Spleen (tissue), 13 donors: Measurements from ENCODE around the gene ERICH3. TPM values are rescaled to one million over a fixed set of nuclear protein-coding genes. Genes with fewer than 3 reads are reported as not detected.
A peak's percentile ranks its signal among the peaks of the same experiment; 100 is the strongest.

Source experiments
- DNase-seq: peaks from one replicate; pipeline ENCODE4 v3.0.0-alpha.2; 2020
- H3K27ac ChIP-seq, 8 donors: fragments of 200-600 bp; sonication (generic) in 7 of 8; 1 replicate in 4 of 8; 2 replicates in 4 of 8; pipeline versions ENCODE4 v1.5.0 to v1.8.0; 2016 to 2021; ENCODE audit warnings: inconsistent platforms in 4 of 8, mild to moderate bottlenecking in 4 of 8, moderate library complexity in 1 of 8
- H3K27me3 ChIP-seq, 7 donors: fragments of 200-600 bp; sonication (generic) in 6 of 7; replicated peaks in 1 of 7; 1 replicate in 4 of 7; 2 replicates in 3 of 7; pipeline versions ENCODE4 v1.5.0 to v1.8.0; 2016 to 2021; ENCODE audit warnings: inconsistent platforms in 3 of 7, mild to moderate bottlenecking in 1 of 7
- H3K36me3 ChIP-seq, 6 donors: fragments of 200-600 bp; sonication (generic) in 5 of 6; 1 replicate in 4 of 6; 2 replicates in 2 of 6; pipeline versions ENCODE4 v1.5.0 to v1.8.0; 2016 to 2021; ENCODE audit warnings: inconsistent platforms in 2 of 6
- H3K4me1 ChIP-seq, 6 donors: fragments of 200-600 bp; sonication (generic) in 5 of 6; 1 replicate in 3 of 6; 2 replicates in 3 of 6; pipeline versions ENCODE4 v1.5.0 to v1.8.0; 2016 to 2021; ENCODE audit warnings: inconsistent platforms in 3 of 6
- H3K4me3 ChIP-seq, 8 donors: fragments of 200-600 bp; sonication (generic) in 7 of 8; 1 replicate in 4 of 8; 2 replicates in 4 of 8; pipeline versions ENCODE4 v1.5.0 to v1.8.0; 2016 to 2021; ENCODE audit warnings: inconsistent platforms in 4 of 8, mild to moderate bottlenecking in 4 of 8, moderate library complexity in 2 of 8
- H3K9me3 ChIP-seq, 8 donors: fragments of 200-600 bp; sonication (generic) in 7 of 8; 1 replicate in 4 of 8; 2 replicates in 4 of 8; pipeline versions ENCODE4 v1.5.0 to v1.8.0; 2016 to 2021; ENCODE audit warnings: inconsistent platforms in 4 of 8
- CTCF ChIP-seq, 11 experiments: fragments of 200-600 bp in 7 of 11; fragments of 450-650 bp in 4 of 11; sonication (generic) in 4 of 11; IDR thresholded peaks in 8 of 11; conservative IDR thresholded peaks in 3 of 11; 1 replicate in 7 of 11; 2 replicates in 4 of 11; pipeline versions ENCODE4 v1.4.0 to v1.8.0; 2016 to 2021; ENCODE audit warnings: antibody characterized with exemption in 11 of 11, inconsistent platforms in 4 of 11, mild to moderate bottlenecking in 1 of 11
- POLR2A ChIP-seq, 3 donors: fragments of 450-650 bp; IDR thresholded peaks; one replicate each; pipeline ENCODE4 v1.5.1; 2017; ENCODE audit warnings: antibody characterized with exemption in 3 of 3, mild to moderate bottlenecking in 1 of 3
- POLR2AphosphoS5 ChIP-seq, 3 donors: sonication (generic); formaldehyde crosslinking; IDR thresholded peaks; one replicate each; pipeline ENCODE4 v1.5.1; 2017; ENCODE audit warnings: antibody characterized with exemption in 3 of 3
- WGBS, 5 donors: extraction: QIAGEN DNeasy Blood & Tissue Kit in 3 of 5; methylation state at CpG; one replicate each; pipeline versions ENCODE4 v1.1.5 to v1.1.7; 2013 to 2018; 5-methylcytosine and 5-hydroxymethylcytosine counted together
- intact Hi-C: fragments of 100-400 bp; cut with DNase I; formaldehyde crosslinking; loops from one replicate; pipeline ENCODE4 v1.15.0; 2023; ENCODE audit warnings: low total_unique reads
- long read RNA-seq, 2 donors: transcript quantifications; one replicate each; lab custom pipeline, GENCODE V29; 2026
- polyA plus RNA-seq, 3 donors: library from polyadenylated mRNA; stranded (reverse); fragments of 200-250 nt; gene quantifications; one replicate each; pipeline ENCODE4 v1.2.1, GENCODE V29; 2013
- total RNA-seq, 7 donors: library from RNA; depleted of rRNA in 3 of 7; stranded (reverse); fragments of >200 nt in 3 of 7; fragmentation: NEBNext Ultra II Directional in 4 of 7; extraction: Animal tissue kit (Norgen Biotek cat#: 25700) in 4 of 7; gene quantifications; one replicate each; pipeline versions ENCODE4 v1.1.0 to v1.2.1, GENCODE V29; 2016 to 2021
- donor health status: healthy with polysubstance abuse.
- donor health status: DM: no; HTN: no; CAD: no; lungs with moderate emphysema.
- donor health status: DM: no; HTN: no; CAD: no.
- donor health status: Bipolar disorder and iron deficiency.
- donor health status: healthy.
- donor health status: DM: no; HTN: no; CAD: no.
- donor health status: DM: yes; HTN: yes; CAD: no.

The ERICH3 gene
- total RNA-seq, result under 1 TPM in 6 of 7 donors, not detected in 1; 0.23 to 0.65 (median 0.41) TPM
- under 1 TPM; 0.15 to 0.28 (median 0.19) TPM for polyA plus RNA-seq
- long read RNA-seq, donor 1, result 0 reads
- long read RNA-seq, donor 2, result 0 reads

- Histone ChIP-seq H3K9me3 (peaks cover 0 to 18% (median 12%) of the 10 kb centered on the region in 8 donors), H3K27ac (no peak within 1 kb of the TSS), H3K4me3 (peak within 1 kb of the TSS; percentile 12 to 66 (median 30)), H3K27me3 (peaks cover 0 to 26% (median 7%) of the 10 kb centered on the region in 7 donors), H3K4me1 (peaks cover 0 to 16% (median 11%) of the 10 kb centered on the region in 6 donors), H3K36me3 (no peaks in the 10 kb centered on the region)
- 2 to 6% (median 3%) methylated on average over 20 to 44 of the region's 44 CpGs for WGBS, 5 donors
- peak; percentile 56 for DNase-seq
- intact Hi-C loops, result no loop called here
- TF ChIP-seq POLR2AphosphoS5 (IDR thresholded peaks at IDR 0.05) (no peak), POLR2A (IDR thresholded peaks at IDR 0.05) (no peak), CTCF (IDR thresholded peaks at IDR 0.05 in 8 of 11, conservative IDR thresholded peaks at IDR 0.05 in 3 of 11) (no peak)
Measured at GRCh38 chr1:74673351-74674111, at the start of gene ERICH3. Gene ERICH3, minus strand, starts transcription at chr1:74673792. Its CDS starts 273 bp downstream, at chr1:74673519.

- intact Hi-C loops, result no loop called here
- DNase-seq, result no peak
- H3K27me3 ChIP-seq, result no peaks in the 10 kb centered on the region
- H3K4me3 ChIP-seq, result no peak overlapping the region
- no peak overlapping the region for H3K27ac ChIP-seq
- no peaks in the 10 kb centered on the region for H3K9me3 ChIP-seq
- TF ChIP-seq POLR2A (IDR thresholded peaks at IDR 0.05) (no peak), CTCF (IDR thresholded peaks at IDR 0.05 in 8 of 11, conservative IDR thresholded peaks at IDR 0.05 in 3 of 11) (no peak), POLR2AphosphoS5 (IDR thresholded peaks at IDR 0.05) (no peak)
- WGBS, 5 donors, result 91 to 100% (median 94%) methylated on average over 2 of the region's 2 CpGs
- peaks cover 0 to 100% (median 44%) of the 10 kb centered on the region in 6 donors for H3K36me3 ChIP-seq
- no peaks in the 10 kb centered on the region for H3K4me1 ChIP-seq
Measured at GRCh38 chr1:74717626-74718025, 44.0 kb upstream of the ERICH3 start.

GRCh38 chr1:74716822-74717221 lies 43.2 kb upstream of the ERICH3 start:
- intact Hi-C loops, result no loop called here
- DNase-seq, result no peak
- Histone ChIP-seq H3K4me1 (no peaks in the 10 kb centered on the region), H3K36me3 (peaks cover 0 to 100% (median 39%) of the 10 kb centered on the region in 6 donors), H3K9me3 (no peaks in the 10 kb centered on the region), H3K27me3 (no peaks in the 10 kb centered on the region), H3K4me3 (no peak overlapping the region), H3K27ac (no peak overlapping the region)
- WGBS, 5 donors, result 92 to 100% (median 97%) methylated on average over 1 of the region's 1 CpG
- no peak for TF ChIP-seq POLR2AphosphoS5 (IDR thresholded peaks at IDR 0.05)
- TF ChIP-seq CTCF (IDR thresholded peaks at IDR 0.05 in 8 of 11, conservative IDR thresholded peaks at IDR 0.05 in 3 of 11), result no peak
- TF ChIP-seq POLR2A (IDR thresholded peaks at IDR 0.05), result no peak

GRCh38 chr1:74715806-74716205 lies 42.2 kb upstream of the ERICH3 start:
- no peak overlapping the region for H3K4me3 ChIP-seq
- H3K9me3 ChIP-seq, result no peaks in the 10 kb centered on the region
- no peaks in the 10 kb centered on the region for H3K4me1 ChIP-seq
- no peak for TF ChIP-seq POLR2A (IDR thresholded peaks at IDR 0.05)
- TF ChIP-seq CTCF (IDR thresholded peaks at IDR 0.05 in 8 of 11, conservative IDR thresholded peaks at IDR 0.05 in 3 of 11), result no peak
- no peak for TF ChIP-seq POLR2AphosphoS5 (IDR thresholded peaks at IDR 0.05)
- DNase-seq, result no peak
- no peaks in the 10 kb centered on the region for H3K27me3 ChIP-seq
- WGBS, 5 donors, result 85 to 93% (median 89%) methylated on average over 6 of the region's 6 CpGs
- intact Hi-C loops, result no loop called here
- H3K36me3 ChIP-seq, result peaks cover 0 to 100% (median 36%) of the 10 kb centered on the region in 6 donors
- no peak overlapping the region for H3K27ac ChIP-seq
